Gastrocnemius medialis (tissue), 4 donors: ENCODE data around the gene RNF169. TPM values are rescaled to one million over a fixed set of nuclear protein-coding genes. Genes with fewer than 3 reads are reported as not detected.

Experiments
- ATAC-seq, 2 donors: fragments of 150-250 bp; one replicate each; pipeline ENCODE4 v1.9.1; 2016
- DNase-seq, 2 donors: peaks; one replicate each; pipeline ENCODE4 v3.0.0-alpha.2; 2019
- H3K27ac ChIP-seq, 4 donors: fragments of 200-600 bp; sonication (generic); 1 replicate in 1 of 4; 2 replicates in 3 of 4; pipeline ENCODE4 v1.5.1; 2016 to 2018; ENCODE audit warnings: mild to moderate bottlenecking in 2 of 4, moderate library complexity in 1 of 4
- H3K27me3 ChIP-seq, 3 donors: fragments of 200-600 bp; sonication (generic) in 2 of 3; 1 replicate in 1 of 3; 2 replicates in 2 of 3; pipeline versions ENCODE4 v1.5.1 to v1.6.0; 2016 to 2019; ENCODE audit warnings: mild to moderate bottlenecking in 1 of 3, moderate library complexity in 1 of 3
- H3K36me3 ChIP-seq, 2 donors: fragments of 200-600 bp; sonication (generic) in 1 of 2; one replicate each; pipeline ENCODE4 v1.5.1; 2017 to 2018
- H3K4me1 ChIP-seq, 2 donors: fragments of 200-600 bp; sonication (generic) in 1 of 2; one replicate each; pipeline ENCODE4 v1.5.1; 2016 to 2017; ENCODE audit warnings: mild to moderate bottlenecking in 2 of 2
- H3K4me3 ChIP-seq, 4 donors: fragments of 200-600 bp; sonication (generic) in 3 of 4; 1 replicate in 1 of 4; 2 replicates in 3 of 4; pipeline ENCODE4 v1.5.1; 2016 to 2019; ENCODE audit warnings: mild to moderate bottlenecking in 2 of 4
- H3K9me3 ChIP-seq, 3 donors: fragments of 200-600 bp; sonication (generic) in 2 of 3; 1 replicate in 1 of 3; 2 replicates in 2 of 3; pipeline ENCODE4 v1.5.1; 2016 to 2019
- CTCF ChIP-seq, 5 experiments: fragments of 450-650 bp in 3 of 5; fragments of 200-600 bp in 2 of 5; sonication (generic) in 2 of 5; IDR thresholded peaks in 4 of 5; conservative IDR thresholded peaks in 1 of 5; 1 replicate in 4 of 5; 2 replicates in 1 of 5; pipeline ENCODE4 v1.5.1; 2016 to 2019; ENCODE audit warnings: antibody characterized with exemption in 5 of 5, mild to moderate bottlenecking in 3 of 5, moderate library complexity in 3 of 5
- POLR2A ChIP-seq, 2 donors: fragments of 450-650 bp; IDR thresholded peaks; one replicate each; pipeline ENCODE4 v1.6.1; 2017; ENCODE audit warnings: antibody characterized with exemption in 2 of 2, mild to moderate bottlenecking in 2 of 2, moderate library complexity in 2 of 2
- in situ Hi-C, 4 donors: fragments of 200-750 bp; cut with MboI; loops; one replicate each; pipeline versions ENCODE4 v1.15.0 to v1.8.0; 2017; ENCODE audit warnings: low sequenced_read_pairs in 4 of 4
- intact Hi-C: fragments of 100-400 bp; cut with DNase I; formaldehyde crosslinking; loops from one replicate; pipeline ENCODE4 v1.15.1; 2023; ENCODE audit warnings: low total_unique reads
- total RNA-seq, 4 donors: library from RNA; depleted of rRNA; stranded (reverse); fragments of >200 nt; gene quantifications; one replicate each; pipeline versions ENCODE4 v1.1.0 to v1.2.3, GENCODE V29; 2016

RNF169 gene
- total RNA-seq, 4 donors from 2014 or later = 17.1 to 25.2 (median 21.0) TPM

GRCh38 chr11:74771139-74771538 is 22.5 kb downstream of the RNF169 start:
- ATAC-seq = no peak
- no peak for DNase-seq
- TF ChIP-seq POLR2A (IDR thresholded peaks at IDR 0.05) (no peak), CTCF (IDR thresholded peaks at IDR 0.05 in 4 of 5, conservative IDR thresholded peaks at IDR 0.05 in 1 of 5) (no peak)
- intact Hi-C loops (loop anchor here (10.0 kb wide), 1 partner anchor 666 kb away; no protein-coding TSS in a partner anchor), in situ Hi-C loops (no loop called here)
- H3K27ac ChIP-seq = no peak overlapping the region
- peaks cover 16 to 25% of the 10 kb centered on the region in 2 donors for H3K4me1 ChIP-seq
- H3K36me3 ChIP-seq = no peaks in the 10 kb centered on the region
- H3K9me3 ChIP-seq = no peaks in the 10 kb centered on the region
- H3K4me3 ChIP-seq = no peak overlapping the region
- H3K27me3 ChIP-seq = no peaks in the 10 kb centered on the region

GRCh38 chr11:74773476-74773875 is 24.8 kb downstream of the RNF169 start:
- intact Hi-C loops (loop anchor here (10.0 kb wide), 1 partner anchor 669 kb away; no protein-coding TSS in a partner anchor), in situ Hi-C loops (no loop called here)
- no peak for ATAC-seq
- Histone ChIP-seq H3K36me3 (no peaks in the 10 kb centered on the region), H3K4me1 (peaks cover 20 to 25% of the 10 kb centered on the region in 2 donors), H3K9me3 (no peaks in the 10 kb centered on the region), H3K27ac (no peak overlapping the region), H3K27me3 (no peaks in the 10 kb centered on the region), H3K4me3 (no peak overlapping the region)
- TF ChIP-seq POLR2A (IDR thresholded peaks at IDR 0.05) (no peak), CTCF (IDR thresholded peaks at IDR 0.05 in 4 of 5, conservative IDR thresholded peaks at IDR 0.05 in 1 of 5) (no peak)
- DNase-seq = no peak

- H3K27me3 ChIP-seq = no peaks in the 10 kb centered on the region
- no peaks in the 10 kb centered on the region for H3K36me3 ChIP-seq
- no peak overlapping the region for H3K27ac ChIP-seq
- no peak overlapping the region for H3K4me3 ChIP-seq
- H3K9me3 ChIP-seq = no peaks in the 10 kb centered on the region
- in situ Hi-C loops = no loop called here
- intact Hi-C loops = loop anchor here (10.0 kb wide), 1 partner anchor 671 kb away; no protein-coding TSS in a partner anchor
- DNase-seq (no peak), ATAC-seq (no peak)
- TF ChIP-seq POLR2A (IDR thresholded peaks at IDR 0.05) = no peak
- no peak for TF ChIP-seq CTCF (IDR thresholded peaks at IDR 0.05 in 4 of 5, conservative IDR thresholded peaks at IDR 0.05 in 1 of 5)
- peaks cover 20 to 29% of the 10 kb centered on the region in 2 donors for H3K4me1 ChIP-seq
These were observed 27.1 kb downstream of the RNF169 start for GRCh38 chr11:74775762-74776161.

- intact Hi-C loops (loop anchor here (10.0 kb wide), 1 partner anchor 672 kb away; no protein-coding TSS in a partner anchor), in situ Hi-C loops (no loop called here)
- Histone ChIP-seq H3K27ac (no peak overlapping the region), H3K4me3 (no peak overlapping the region), H3K36me3 (no peaks in the 10 kb centered on the region), H3K9me3 (no peaks in the 10 kb centered on the region), H3K4me1 (peaks cover 27 to 33% of the 10 kb centered on the region in 2 donors), H3K27me3 (no peaks in the 10 kb centered on the region)
- TF ChIP-seq POLR2A (IDR thresholded peaks at IDR 0.05) (no peak), CTCF (IDR thresholded peaks at IDR 0.05 in 4 of 5, conservative IDR thresholded peaks at IDR 0.05 in 1 of 5) (no peak)
- ATAC-seq (no peak), DNase-seq (no peak)
These were observed 27.9 kb downstream of the RNF169 start for GRCh38 chr11:74776546-74776945.

GRCh38 chr11:74777038-74777437 is 28.4 kb downstream of the RNF169 start:
- Histone ChIP-seq H3K27ac (no peak overlapping the region), H3K4me1 (peaks cover 30 to 33% of the 10 kb centered on the region in 2 donors), H3K36me3 (no peaks in the 10 kb centered on the region), H3K27me3 (no peaks in the 10 kb centered on the region), H3K4me3 (no peak overlapping the region), H3K9me3 (no peaks in the 10 kb centered on the region)
- DNase-seq = no peak
- intact Hi-C loops = loop anchor here (10.0 kb wide), 1 partner anchor 672 kb away; no protein-coding TSS in a partner anchor
- ATAC-seq = no peak
- in situ Hi-C loops = no loop called here
- no peak for TF ChIP-seq POLR2A (IDR thresholded peaks at IDR 0.05)
- no peak for TF ChIP-seq CTCF (IDR thresholded peaks at IDR 0.05 in 4 of 5, conservative IDR thresholded peaks at IDR 0.05 in 1 of 5)
